RWPE2 (cell line): ENCODE data around the gene RAB13.

ENCODE experiments used
- ATAC-seq: fragments of 200-7000 bp; cut with Tn5 transposase; 3 replicates; pipeline ENCODE4 v1.9.1; 2021; ENCODE audit warnings: low read depth
- DNase-seq: peaks from one replicate; pipeline ENCODE4 v3.0.0-alpha.2; 2020; ENCODE audit warnings: low spot score
- H3K27ac ChIP-seq: fragments of 450-650 bp; 2 replicates; pipeline ENCODE4 v1.5.1; 2017; ENCODE audit warnings: mild to moderate bottlenecking; ENCODE audit not compliant: poor library complexity, severe bottlenecking
- H3K27me3 ChIP-seq: fragments of 250-450 bp; sonication (Bioruptor Pico); 2 replicates; pipeline ENCODE4 v1.5.1; 2021; ENCODE audit warnings: mild to moderate bottlenecking, moderate library complexity; ENCODE audit not compliant: insufficient read depth, poor library complexity, severe bottlenecking
- H3K36me3 ChIP-seq: fragments of 250-450 bp; sonication (Bioruptor Pico); 2 replicates; pipeline ENCODE4 v1.5.1; 2020; ENCODE audit warnings: low read depth, mild to moderate bottlenecking, moderate library complexity
- H3K4me1 ChIP-seq: fragments of 250-450 bp; sonication (Bioruptor Pico); 2 replicates; pipeline ENCODE4 v1.5.1; 2021; ENCODE audit warnings: mild to moderate bottlenecking, moderate library complexity; ENCODE audit not compliant: insufficient read depth, poor library complexity, severe bottlenecking
- H3K4me3 ChIP-seq: fragments of 250-450 bp; sonication (Bioruptor Pico); 2 replicates; pipeline ENCODE4 v1.5.1; 2021; ENCODE audit warnings: mild to moderate bottlenecking, moderate library complexity; ENCODE audit not compliant: severe bottlenecking
- H3K9me3 ChIP-seq: fragments of 250-450 bp; sonication (Bioruptor Pico); 2 replicates; pipeline ENCODE4 v1.5.1; 2021; ENCODE audit warnings: mild to moderate bottlenecking, moderate library complexity; ENCODE audit not compliant: severe bottlenecking
- TF ChIP-seq, protein P1 (sequence below): fragments of 450-650 bp; IDR thresholded peaks from one replicate; pipeline ENCODE4 v1.5.1; 2017; ENCODE audit warnings: mild to moderate bottlenecking, moderate library complexity; ENCODE audit not compliant: poor library complexity, severe bottlenecking

The RAB13 gene

GRCh38 chr1:153934746-153935145 is 51.4 kb downstream of the RAB13 start:
- Histone ChIP-seq H3K27ac (no peak overlapping the region), H3K27me3 (no peaks in the 10 kb centered on the region), H3K36me3 (peaks cover 69% of the 10 kb centered on the region), H3K4me1 (no peaks in the 10 kb centered on the region), H3K9me3 (no peaks in the 10 kb centered on the region), H3K4me3 (no peak overlapping the region)
- TF ChIP-seq, protein P1, sequence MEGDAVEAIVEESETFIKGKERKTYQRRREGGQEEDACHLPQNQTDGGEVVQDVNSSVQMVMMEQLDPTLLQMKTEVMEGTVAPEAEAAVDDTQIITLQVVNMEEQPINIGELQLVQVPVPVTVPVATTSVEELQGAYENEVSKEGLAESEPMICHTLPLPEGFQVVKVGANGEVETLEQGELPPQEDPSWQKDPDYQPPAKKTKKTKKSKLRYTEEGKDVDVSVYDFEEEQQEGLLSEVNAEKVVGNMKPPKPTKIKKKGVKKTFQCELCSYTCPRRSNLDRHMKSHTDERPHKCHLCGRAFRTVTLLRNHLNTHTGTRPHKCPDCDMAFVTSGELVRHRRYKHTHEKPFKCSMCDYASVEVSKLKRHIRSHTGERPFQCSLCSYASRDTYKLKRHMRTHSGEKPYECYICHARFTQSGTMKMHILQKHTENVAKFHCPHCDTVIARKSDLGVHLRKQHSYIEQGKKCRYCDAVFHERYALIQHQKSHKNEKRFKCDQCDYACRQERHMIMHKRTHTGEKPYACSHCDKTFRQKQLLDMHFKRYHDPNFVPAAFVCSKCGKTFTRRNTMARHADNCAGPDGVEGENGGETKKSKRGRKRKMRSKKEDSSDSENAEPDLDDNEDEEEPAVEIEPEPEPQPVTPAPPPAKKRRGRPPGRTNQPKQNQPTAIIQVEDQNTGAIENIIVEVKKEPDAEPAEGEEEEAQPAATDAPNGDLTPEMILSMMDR, result no peak
- ATAC-seq (no peak), DNase-seq (no peak)

DNA sequence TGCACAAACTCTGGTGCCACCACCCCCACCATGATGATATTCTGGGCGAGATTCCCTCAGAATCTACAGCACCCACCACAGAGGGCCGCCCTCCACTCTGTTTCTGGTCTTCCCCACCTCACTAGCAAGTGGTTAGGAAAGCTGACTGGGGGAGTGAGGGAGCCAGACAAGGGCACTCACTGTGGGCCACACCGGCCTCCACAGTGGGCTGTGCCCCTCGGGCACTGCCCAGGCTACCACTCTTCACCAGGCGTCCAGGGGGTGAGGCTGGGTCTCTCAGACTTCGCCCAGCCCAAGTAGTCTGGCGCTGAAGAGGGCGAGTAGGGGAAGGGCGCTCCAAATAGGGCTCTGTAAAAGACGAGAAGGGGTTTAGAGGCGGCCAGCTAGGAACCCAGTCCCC is 52.2 kb downstream of the RAB13 start:
- Histone ChIP-seq H3K27ac (no peak overlapping the region), H3K4me1 (no peaks in the 10 kb centered on the region), H3K27me3 (no peaks in the 10 kb centered on the region), H3K9me3 (no peaks in the 10 kb centered on the region), H3K4me3 (no peak overlapping the region), H3K36me3 (peaks cover 67% of the 10 kb centered on the region)
- ATAC-seq (no peak), DNase-seq (no peak)
- TF ChIP-seq, protein P1, result no peak

DNA sequence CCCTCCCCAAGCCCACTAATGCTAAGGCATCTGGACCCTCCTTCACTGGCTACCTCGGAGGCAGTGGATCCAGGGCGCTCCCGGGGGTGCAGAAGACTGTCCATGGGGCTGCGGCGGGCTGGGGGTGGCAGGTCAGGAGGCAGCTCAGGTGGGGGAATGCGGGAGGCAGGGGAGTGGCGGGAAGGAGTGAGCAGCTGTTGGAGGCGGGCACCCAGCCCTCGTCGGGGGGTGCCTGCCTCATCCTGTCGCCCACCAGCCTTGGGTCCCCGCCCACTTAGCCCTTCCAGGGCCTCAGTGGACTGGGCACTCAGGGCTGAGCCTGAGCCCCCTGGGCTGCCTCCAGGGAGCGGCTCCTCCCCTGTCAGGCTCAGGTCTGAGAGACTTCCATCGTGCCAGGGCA is 52.7 kb downstream of the RAB13 start:
- TF ChIP-seq, protein P1, result no peak
- ATAC-seq, result no peak
- H3K9me3 ChIP-seq, result no peaks in the 10 kb centered on the region
- peaks cover 63% of the 10 kb centered on the region for H3K36me3 ChIP-seq
- no peak overlapping the region for H3K4me3 ChIP-seq
- no peak overlapping the region for H3K27ac ChIP-seq
- no peaks in the 10 kb centered on the region for H3K4me1 ChIP-seq
- no peak for DNase-seq
- no peaks in the 10 kb centered on the region for H3K27me3 ChIP-seq

DNA sequence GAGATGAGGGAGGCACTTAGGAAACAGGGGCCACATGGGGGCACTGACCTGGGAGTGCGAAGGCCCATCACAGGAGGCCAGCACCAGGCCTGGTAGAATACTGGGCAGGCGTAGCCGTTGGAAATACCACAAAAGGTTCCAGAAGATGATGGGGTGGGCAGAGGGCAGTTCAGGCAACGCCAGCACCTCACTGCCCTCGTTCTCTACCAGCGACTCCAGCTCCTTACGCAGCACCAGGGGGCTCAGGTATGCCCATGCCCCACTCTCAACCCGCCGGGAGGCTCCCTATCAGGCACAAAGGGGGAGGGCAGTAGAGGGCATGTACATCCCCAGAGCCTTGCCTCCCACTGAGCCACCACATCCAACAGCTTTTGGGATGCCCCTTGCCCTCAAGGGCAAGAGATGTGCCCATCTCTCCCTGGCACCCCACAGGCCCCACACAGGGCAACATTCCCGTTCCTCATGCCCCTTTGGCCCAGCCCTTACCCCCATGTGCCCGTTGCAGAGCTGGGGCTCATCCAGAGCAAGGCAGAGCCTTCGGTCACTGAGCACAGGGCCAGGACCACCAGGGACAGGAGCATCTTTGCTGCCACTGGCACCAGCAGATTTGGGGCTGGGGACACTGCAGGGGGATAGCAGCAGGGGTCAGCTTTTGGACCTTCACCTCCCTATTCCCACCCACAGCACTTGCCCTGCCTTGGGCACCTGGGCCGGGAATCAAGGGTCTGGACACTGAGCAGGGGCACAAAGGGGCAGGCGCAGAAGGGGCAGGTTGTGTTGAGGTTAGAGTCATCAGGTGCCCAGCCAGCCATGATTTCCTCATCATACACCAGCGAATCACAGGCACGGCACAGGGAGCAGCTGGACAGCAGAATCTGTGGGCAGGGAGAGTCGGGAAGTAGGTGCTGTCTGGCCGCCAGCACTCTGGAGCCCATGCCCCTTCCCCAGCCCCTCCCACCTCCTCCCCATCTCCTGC is 53.7 kb downstream of the RAB13 start:
- H3K9me3 ChIP-seq, result no peaks in the 10 kb centered on the region
- no peak for ATAC-seq
- TF ChIP-seq, protein P1, result no peak
- no peak for DNase-seq
- H3K4me1 ChIP-seq, result no peaks in the 10 kb centered on the region
- no peaks in the 10 kb centered on the region for H3K27me3 ChIP-seq
- H3K36me3 ChIP-seq, result peaks cover 54% of the 10 kb centered on the region
- no peak overlapping the region for H3K27ac ChIP-seq
- H3K4me3 ChIP-seq, result no peak overlapping the region
